HL-60 (cell line): ENCODE results near the gene RSU1.

Source experiments
- DNase-seq, 2 experiments: peaks; one replicate each; pipeline ENCODE4 v3.0.0-alpha.2; 2010 to 2020; ENCODE audit warnings: low read depth in 1 of 2, low spot score in 1 of 2
- H3K27ac ChIP-seq: fragments of 250-450 bp; sonication (Bioruptor Pico); replicated peaks from 2 replicates; pipeline ENCODE4 v1.5.1; 2020; ENCODE audit warnings: mild to moderate bottlenecking, moderate library complexity
- H3K27me3 ChIP-seq: fragments of 250-450 bp; sonication (Bioruptor Pico); 2 replicates; pipeline ENCODE4 v1.5.1; 2021; ENCODE audit warnings: mild to moderate bottlenecking, moderate library complexity; ENCODE audit not compliant: insufficient read depth, poor library complexity, severe bottlenecking
- H3K4me3 ChIP-seq: replicated peaks from 2 replicates; pipeline ENCODE4 v1.5.1; 2011; ENCODE audit warnings: mild to moderate bottlenecking, control low read depth, low read length; ENCODE audit not compliant: insufficient read depth
- GABPA ChIP-seq: IDR thresholded peaks from 2 replicates; pipeline ENCODE4 v1.6.1; 2012; ENCODE audit warnings: low read depth
- POLR2AphosphoS5 ChIP-seq: IDR thresholded peaks from 2 replicates; pipeline ENCODE4 v1.6.1; 2012; ENCODE audit warnings: low read depth
- SPI1 ChIP-seq: IDR thresholded peaks from 2 replicates; pipeline ENCODE4 v1.6.1; 2012; ENCODE audit warnings: low read depth, mild to moderate bottlenecking, borderline replicate concordance
- TF ChIP-seq, protein P1 (sequence below): IDR thresholded peaks from one replicate; pipeline ENCODE4 v1.5.1; 2011; ENCODE audit warnings: low read length, control low read depth, inconsistent platforms; ENCODE audit not compliant: insufficient read depth
- TF ChIP-seq, protein P2 (sequence below): IDR thresholded peaks from 2 replicates; pipeline ENCODE4 v1.6.1; 2012; ENCODE audit warnings: low read depth; ENCODE audit not compliant: insufficient replicate concordance

Gene RSU1

DNA sequence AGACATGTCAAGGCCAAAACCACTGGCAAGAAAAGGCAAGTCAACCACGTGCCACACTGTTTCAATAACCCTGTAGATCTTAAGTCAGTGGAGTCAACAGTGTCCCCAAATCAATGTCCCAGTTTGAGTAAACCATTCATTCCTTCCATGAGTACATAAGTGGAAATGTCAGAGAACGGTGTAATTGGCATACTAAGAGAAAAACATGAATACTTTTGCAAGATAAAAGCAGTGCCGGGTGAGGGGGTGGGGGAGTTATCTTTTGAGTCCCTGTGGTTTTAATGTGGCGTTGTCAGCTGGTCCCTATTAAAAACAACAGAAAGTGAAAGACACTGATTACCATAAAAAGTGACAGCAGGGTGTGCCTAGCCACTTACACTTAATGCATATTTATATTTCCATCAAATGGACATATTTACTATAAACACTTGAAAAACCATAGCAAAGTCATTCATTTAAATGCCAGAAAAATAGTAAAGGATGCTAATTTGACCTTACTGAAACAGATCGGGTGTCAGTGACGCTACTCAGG lies 37.8 kb downstream of the RSU1 start:
- TF ChIP-seq GABPA (no peak), POLR2AphosphoS5 (no peak), SPI1 (no peak)
- TF ChIP-seq, protein P1, sequence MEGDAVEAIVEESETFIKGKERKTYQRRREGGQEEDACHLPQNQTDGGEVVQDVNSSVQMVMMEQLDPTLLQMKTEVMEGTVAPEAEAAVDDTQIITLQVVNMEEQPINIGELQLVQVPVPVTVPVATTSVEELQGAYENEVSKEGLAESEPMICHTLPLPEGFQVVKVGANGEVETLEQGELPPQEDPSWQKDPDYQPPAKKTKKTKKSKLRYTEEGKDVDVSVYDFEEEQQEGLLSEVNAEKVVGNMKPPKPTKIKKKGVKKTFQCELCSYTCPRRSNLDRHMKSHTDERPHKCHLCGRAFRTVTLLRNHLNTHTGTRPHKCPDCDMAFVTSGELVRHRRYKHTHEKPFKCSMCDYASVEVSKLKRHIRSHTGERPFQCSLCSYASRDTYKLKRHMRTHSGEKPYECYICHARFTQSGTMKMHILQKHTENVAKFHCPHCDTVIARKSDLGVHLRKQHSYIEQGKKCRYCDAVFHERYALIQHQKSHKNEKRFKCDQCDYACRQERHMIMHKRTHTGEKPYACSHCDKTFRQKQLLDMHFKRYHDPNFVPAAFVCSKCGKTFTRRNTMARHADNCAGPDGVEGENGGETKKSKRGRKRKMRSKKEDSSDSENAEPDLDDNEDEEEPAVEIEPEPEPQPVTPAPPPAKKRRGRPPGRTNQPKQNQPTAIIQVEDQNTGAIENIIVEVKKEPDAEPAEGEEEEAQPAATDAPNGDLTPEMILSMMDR: no peak
- TF ChIP-seq, protein P2, sequence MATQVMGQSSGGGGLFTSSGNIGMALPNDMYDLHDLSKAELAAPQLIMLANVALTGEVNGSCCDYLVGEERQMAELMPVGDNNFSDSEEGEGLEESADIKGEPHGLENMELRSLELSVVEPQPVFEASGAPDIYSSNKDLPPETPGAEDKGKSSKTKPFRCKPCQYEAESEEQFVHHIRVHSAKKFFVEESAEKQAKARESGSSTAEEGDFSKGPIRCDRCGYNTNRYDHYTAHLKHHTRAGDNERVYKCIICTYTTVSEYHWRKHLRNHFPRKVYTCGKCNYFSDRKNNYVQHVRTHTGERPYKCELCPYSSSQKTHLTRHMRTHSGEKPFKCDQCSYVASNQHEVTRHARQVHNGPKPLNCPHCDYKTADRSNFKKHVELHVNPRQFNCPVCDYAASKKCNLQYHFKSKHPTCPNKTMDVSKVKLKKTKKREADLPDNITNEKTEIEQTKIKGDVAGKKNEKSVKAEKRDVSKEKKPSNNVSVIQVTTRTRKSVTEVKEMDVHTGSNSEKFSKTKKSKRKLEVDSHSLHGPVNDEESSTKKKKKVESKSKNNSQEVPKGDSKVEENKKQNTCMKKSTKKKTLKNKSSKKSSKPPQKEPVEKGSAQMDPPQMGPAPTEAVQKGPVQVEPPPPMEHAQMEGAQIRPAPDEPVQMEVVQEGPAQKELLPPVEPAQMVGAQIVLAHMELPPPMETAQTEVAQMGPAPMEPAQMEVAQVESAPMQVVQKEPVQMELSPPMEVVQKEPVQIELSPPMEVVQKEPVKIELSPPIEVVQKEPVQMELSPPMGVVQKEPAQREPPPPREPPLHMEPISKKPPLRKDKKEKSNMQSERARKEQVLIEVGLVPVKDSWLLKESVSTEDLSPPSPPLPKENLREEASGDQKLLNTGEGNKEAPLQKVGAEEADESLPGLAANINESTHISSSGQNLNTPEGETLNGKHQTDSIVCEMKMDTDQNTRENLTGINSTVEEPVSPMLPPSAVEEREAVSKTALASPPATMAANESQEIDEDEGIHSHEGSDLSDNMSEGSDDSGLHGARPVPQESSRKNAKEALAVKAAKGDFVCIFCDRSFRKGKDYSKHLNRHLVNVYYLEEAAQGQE: no peak
- DNase-seq: no peak
- H3K27ac ChIP-seq: no peak overlapping the region
- H3K4me3 ChIP-seq: no peak overlapping the region
- no peaks in the 10 kb centered on the region for H3K27me3 ChIP-seq

DNA sequence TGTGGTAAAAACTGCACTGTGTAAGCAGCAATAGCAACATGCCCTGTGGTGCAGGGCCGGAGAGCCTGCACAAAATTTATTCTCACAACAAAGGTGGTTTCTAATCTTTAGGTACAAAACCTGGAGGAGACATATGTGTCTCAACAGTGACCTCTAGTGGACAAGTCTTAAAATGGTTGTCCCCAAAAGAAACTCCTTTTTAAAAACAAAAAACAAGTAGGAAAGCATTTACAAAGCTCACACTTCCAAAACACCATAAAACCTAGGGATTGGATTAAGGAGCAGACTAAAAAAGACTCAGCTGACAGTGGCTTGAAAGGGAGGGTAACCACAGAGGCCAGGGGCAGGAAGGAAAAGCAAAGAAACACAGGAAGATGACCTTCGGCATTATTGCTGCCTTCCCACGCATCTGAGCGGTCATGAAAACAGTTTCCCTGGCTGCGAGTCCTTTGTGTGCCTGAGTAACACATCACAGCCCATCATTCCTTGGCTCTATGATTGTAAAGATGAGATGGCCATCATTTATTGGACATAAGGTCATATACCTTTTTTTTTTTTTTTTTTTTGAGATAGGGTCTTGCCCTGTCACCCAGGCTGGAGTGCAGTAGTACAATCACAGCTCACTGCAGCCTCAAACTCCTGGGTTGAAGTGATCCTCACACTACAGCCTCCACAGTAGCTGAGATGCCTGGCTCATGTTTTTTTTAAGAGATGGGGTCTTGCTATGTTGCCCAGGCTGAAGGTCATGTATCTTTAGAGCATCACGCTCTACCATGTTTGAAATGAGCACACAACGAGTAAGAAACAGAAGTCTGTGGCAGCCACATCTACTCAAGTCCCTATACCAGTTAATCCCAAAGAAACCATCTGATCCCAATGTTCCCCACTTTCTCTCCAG lies 39.5 kb downstream of the RSU1 start:
- no peaks in the 10 kb centered on the region for H3K27me3 ChIP-seq
- TF ChIP-seq POLR2AphosphoS5: no peak
- TF ChIP-seq GABPA: no peak
- TF ChIP-seq, protein P2: no peak
- TF ChIP-seq SPI1: no peak
- TF ChIP-seq, protein P1: no peak
- DNase-seq: peak; percentile 1 to 4
- no peak overlapping the region for H3K4me3 ChIP-seq
- H3K27ac ChIP-seq: no peak overlapping the region

DNA sequence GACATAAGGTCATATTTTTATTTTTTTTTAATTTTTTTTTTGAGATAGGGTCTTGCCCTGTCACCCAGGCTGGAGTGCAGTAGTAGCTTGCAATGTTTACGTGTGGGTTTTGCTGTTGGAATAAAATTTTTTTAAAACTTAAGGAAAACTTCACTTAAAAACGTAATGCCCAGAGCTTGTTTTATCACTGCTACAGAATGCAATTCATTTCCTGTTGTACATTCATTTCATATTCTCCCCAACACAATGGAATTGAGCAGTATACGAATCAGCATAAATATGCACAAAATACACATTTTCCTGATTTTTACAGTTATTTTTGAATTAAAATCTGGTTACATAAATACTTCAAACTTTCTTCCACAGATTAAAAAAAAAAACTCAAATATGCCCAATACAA lies 40.3 kb downstream of the RSU1 start:
- Histone ChIP-seq H3K4me3 (no peak overlapping the region), H3K27ac (no peak overlapping the region), H3K27me3 (no peaks in the 10 kb centered on the region)
- no peak for DNase-seq
- TF ChIP-seq SPI1 (no peak), GABPA (no peak), POLR2AphosphoS5 (no peak)
- TF ChIP-seq, protein P2: no peak
- TF ChIP-seq, protein P1: no peak
